Measurements from ENCODE around the gene DAZAP2.

The DAZAP2 gene

GRCh38 chr12:51238510-51239334 is at the start of gene DAZAP2:
Gene DAZAP2, plus strand, starts transcription at chr12:51238826. Its CDS starts 82 bp downstream, at chr12:51238908.
- Histone ChIP-seq H3K27ac (peak within 1 kb of the TSS; percentile 97 to 100 (median 100)), H3K4me3 (peak within 1 kb of the TSS; percentile 69 to 99 (median 88))

- no peak overlapping the region for H3K27ac ChIP-seq
Observed at GRCh38 chr12:51189790-51190355, 48.8 kb upstream of the DAZAP2 start.

GRCh38 chr12:51190820-51191219 is 47.8 kb upstream of the DAZAP2 start:
- no peak overlapping the region for H3K4me3 ChIP-seq
- no peak overlapping the region for H3K27ac ChIP-seq

More at GRCh38 chr12:51189790-51190355, 48.8 kb upstream of the DAZAP2 start:
- H3K4me3 ChIP-seq: no peak overlapping the region

GRCh38 chr12:51191516-51192283 is 46.9 kb upstream of the DAZAP2 start:
- Histone ChIP-seq H3K27ac (no peak overlapping the region), H3K4me3 (no peak overlapping the region)

GRCh38 chr12:51192284-51192671 is 46.3 kb upstream of the DAZAP2 start:
- Histone ChIP-seq H3K27ac (no peak overlapping the region), H3K4me3 (no peak overlapping the region)

- H3K4me3 ChIP-seq: no peak overlapping the region
- H3K27ac ChIP-seq: no peak overlapping the region
Observed at GRCh38 chr12:51195841-51196240, 42.8 kb upstream of the DAZAP2 start.

GRCh38 chr12:51196547-51196946 is 42.1 kb upstream of the DAZAP2 start:
- no peak overlapping the region for H3K4me3 ChIP-seq
- no peak overlapping the region for H3K27ac ChIP-seq

GRCh38 chr12:51197736-51198567 is 40.7 kb upstream of the DAZAP2 start:
- Histone ChIP-seq H3K4me3 (no peak overlapping the region), H3K27ac (no peak overlapping the region)

- no peak overlapping the region for H3K27ac ChIP-seq
- no peak overlapping the region for H3K4me3 ChIP-seq
Observed at GRCh38 chr12:51198568-51199365, 39.9 kb upstream of the DAZAP2 start.

GRCh38 chr12:51199366-51199945 is 39.2 kb upstream of the DAZAP2 start:
- H3K27ac ChIP-seq: no peak overlapping the region
- no peak overlapping the region for H3K4me3 ChIP-seq

GRCh38 chr12:51200156-51200555 is 38.5 kb upstream of the DAZAP2 start:
- no peak overlapping the region for H3K4me3 ChIP-seq
- H3K27ac ChIP-seq: no peak overlapping the region

GRCh38 chr12:51200806-51201205 is 37.8 kb upstream of the DAZAP2 start:
- no peak overlapping the region for H3K27ac ChIP-seq
- H3K4me3 ChIP-seq: no peak overlapping the region

GRCh38 chr12:51202718-51203117 is 35.9 kb upstream of the DAZAP2 start:
- H3K27ac ChIP-seq: no peak overlapping the region

GRCh38 chr12:51205350-51205749 is 33.3 kb upstream of the DAZAP2 start:
- H3K27ac ChIP-seq: no peak overlapping the region
- H3K4me3 ChIP-seq: no peak overlapping the region

More at GRCh38 chr12:51202718-51203117, 35.9 kb upstream of the DAZAP2 start:
- no peak overlapping the region for H3K4me3 ChIP-seq

- H3K27ac ChIP-seq: no peak overlapping the region
Observed at GRCh38 chr12:51208016-51208660, 30.5 kb upstream of the DAZAP2 start.

GRCh38 chr12:51209259-51209658 is 29.4 kb upstream of the DAZAP2 start:
- no peak overlapping the region for H3K27ac ChIP-seq
- no peak overlapping the region for H3K4me3 ChIP-seq

More at GRCh38 chr12:51208016-51208660, 30.5 kb upstream of the DAZAP2 start:
- H3K4me3 ChIP-seq: no peak overlapping the region

GRCh38 chr12:51210690-51211395 is 27.8 kb upstream of the DAZAP2 start:
- no peak overlapping the region for H3K27ac ChIP-seq
- H3K4me3 ChIP-seq: no peak overlapping the region
